Esophagus mucosa (tissue), 1 donor: ENCODE data around the gene PARD6G. TPM values are rescaled to one million over a fixed set of nuclear protein-coding genes. Genes with fewer than 3 reads are reported as not detected.

ENCODE experiments used
- ATAC-seq: fragments of 200-7000 bp; cut with Tn5 transposase; one replicate; pipeline ENCODE4 v1.9.1; 2020
- total RNA-seq: library from RNA; stranded (reverse); gene quantifications from one replicate; pipeline ENCODE4 v1.2.4, GENCODE V29; 2023
- donor health status: DM: yes; HTN: yes; CAD: no.

The PARD6G gene
- total RNA-seq, 1 donor from 2014 or later, result 33.8 TPM

- ATAC-seq, result no peak
These were observed 103.4 kb downstream of the PARD6G start for GRCh38 chr18:80143881-80144280.

GRCh38 chr18:80140455-80140985 lies 106.8 kb downstream of the PARD6G start:
- ATAC-seq, result no peak

- no peak for ATAC-seq
These were observed 109.3 kb downstream of the PARD6G start for GRCh38 chr18:80137976-80138375.

- no peak for ATAC-seq
These were observed 110.2 kb downstream of the PARD6G start for GRCh38 chr18:80137137-80137536.

DNA sequence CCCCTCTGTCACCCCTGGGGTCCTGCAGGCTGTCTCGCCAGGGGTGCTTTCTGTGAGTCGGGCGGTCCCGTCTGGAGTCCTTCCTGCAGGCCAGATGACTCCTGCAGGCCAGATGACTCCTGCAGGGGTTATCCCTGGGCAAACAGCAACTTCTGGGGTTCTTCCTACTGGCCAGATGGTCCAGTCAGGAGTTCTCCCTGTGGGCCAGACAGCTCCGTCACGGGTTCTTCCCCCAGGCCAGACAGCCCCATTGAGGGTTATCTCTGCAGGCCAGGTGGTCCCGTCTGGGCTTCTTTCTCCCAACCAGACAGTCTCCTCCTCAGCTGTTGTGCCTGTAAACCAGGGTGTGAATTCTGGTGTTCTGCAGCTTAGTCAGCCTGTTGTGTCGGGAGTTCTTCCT lies 110.6 kb downstream of the PARD6G start:
- no peak for ATAC-seq

DNA sequence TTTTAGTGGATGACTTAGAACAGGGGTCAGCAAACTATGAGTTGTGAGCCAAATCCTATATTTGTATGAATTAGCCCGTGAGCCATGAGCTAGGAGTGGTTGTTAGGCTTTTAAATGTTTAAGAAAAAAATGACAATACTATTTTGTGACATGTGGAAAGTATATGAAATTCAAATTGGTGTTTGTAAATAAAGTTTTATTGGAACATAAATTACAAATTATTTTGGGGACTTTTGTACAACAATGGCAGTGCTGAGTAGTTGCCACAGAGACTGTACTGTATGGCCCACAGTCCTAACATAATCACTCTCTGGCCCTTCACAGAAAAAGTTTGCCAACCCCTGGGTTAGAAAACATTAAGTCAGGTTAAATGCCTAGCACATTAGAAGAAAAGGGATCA lies 112.2 kb downstream of the PARD6G start:
- no peak for ATAC-seq

DNA sequence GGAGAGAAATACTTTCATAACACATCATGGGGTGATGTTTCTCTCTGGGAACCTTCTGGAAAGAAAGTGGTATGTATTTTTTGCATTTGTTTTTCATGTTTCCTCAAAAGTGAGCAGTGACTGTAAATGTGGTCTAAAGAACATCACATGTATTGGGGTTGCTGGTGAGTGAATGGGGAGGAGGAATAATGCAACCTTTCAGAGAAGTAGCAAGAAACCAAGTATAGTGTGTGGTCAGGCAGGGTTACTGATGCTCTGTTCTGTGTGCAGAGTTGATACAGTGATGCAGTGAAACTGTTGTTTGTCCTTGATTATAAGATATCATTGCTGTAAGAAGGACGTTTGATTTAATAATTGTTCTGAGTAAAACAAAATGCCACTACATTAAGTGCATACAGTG lies 114.2 kb downstream of the PARD6G start:
- ATAC-seq, result no peak

DNA sequence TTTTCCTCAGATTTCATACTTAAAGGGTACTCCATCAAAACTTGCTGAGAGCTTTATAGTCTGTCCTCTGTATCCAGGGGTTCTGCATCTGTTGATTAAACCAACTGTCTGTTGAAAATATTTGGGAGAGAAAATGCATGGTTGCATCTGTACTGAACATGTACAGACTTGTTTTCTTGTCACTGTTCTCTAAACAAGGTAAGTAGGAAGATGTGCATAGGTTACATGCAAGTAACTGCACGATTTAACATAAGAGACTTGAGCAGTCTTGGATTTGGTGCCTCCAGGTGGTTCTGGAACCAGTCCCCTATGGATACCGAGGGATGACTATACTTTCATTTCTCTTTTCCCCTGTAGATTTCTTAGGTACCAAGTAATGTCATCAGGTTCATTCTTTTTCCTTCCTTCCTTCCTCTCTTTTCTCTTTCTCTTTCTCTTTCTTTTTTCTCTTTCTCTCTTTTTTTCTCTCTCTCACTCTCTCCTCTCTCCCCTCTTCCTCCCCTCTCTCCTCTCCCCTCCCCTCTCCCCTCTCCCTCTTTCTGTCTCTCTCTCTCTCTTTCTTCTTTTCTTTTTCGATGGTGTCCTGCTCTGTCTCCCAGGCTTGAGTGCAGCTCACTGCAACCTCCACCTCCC lies 115.0 kb downstream of the PARD6G start:
- ATAC-seq, result peak; percentile 65

DNA sequence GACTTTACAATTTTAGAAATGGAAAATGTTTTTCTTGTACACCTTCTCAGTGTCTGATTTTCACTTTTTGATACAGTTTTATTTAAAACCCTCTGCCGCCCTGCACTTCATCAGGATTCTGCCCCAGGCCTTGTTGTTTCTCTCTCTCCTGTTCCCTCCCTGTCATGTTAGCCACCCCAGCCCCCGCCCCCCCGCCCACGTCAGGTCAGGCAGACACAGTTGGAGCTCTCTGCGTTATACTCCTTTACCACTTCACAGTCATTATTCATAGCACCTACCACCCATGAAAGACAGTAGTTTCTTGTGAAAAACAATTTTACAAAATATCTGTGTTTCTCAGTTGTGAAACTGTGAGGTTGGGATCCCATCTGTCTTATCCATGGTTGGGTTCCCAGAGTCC lies 116.8 kb downstream of the PARD6G start:
- no peak for ATAC-seq

- no peak for ATAC-seq
These were observed 117.5 kb downstream of the PARD6G start for GRCh38 chr18:80129672-80130367.

GRCh38 chr18:80127635-80128034 lies 119.7 kb downstream of the PARD6G start:
- ATAC-seq, result no peak

DNA sequence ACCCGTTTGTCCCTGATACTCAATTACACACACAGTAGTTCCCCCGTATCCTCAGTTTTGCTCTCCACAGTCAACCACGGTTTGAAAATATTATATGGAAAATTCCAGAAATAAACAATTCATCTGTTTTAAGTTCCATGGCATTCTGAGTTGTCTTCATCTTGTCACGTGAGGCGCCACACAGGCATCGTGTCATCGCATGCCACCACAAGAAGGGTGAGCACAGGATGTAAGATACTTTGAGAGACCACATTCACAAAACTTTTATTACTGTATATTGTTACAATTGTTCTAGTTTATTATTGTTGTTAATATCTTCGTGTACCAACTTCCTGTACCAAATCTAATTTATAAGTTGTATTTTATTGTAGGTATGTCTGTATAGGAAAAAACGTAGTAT lies 120.5 kb downstream of the PARD6G start:
- ATAC-seq, result no peak

GRCh38 chr18:80124131-80124530 lies 123.2 kb downstream of the PARD6G start:
- ATAC-seq, result peak; percentile 39

DNA sequence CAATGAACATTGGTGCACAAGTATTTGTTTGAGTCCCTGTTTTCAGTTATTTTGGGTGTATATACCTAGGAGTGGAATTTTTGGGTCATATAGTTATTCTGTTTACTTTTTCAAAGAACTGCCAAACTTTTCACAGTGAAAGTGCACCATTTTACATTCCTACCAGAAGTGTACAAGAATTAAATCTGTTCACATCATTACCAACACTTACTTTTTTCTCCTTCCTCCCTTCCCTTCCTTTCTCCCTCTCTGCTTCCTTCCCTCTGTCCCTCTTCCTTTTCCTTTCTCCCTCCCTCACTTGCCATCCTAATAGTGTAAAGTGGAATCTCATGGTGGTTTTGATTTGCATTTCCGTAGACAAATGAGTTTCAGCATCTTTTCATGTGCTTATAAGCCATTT lies 126.4 kb downstream of the PARD6G start:
- ATAC-seq, result no peak

GRCh38 chr18:80119111-80119510 lies 128.2 kb downstream of the PARD6G start:
- no peak for ATAC-seq

DNA sequence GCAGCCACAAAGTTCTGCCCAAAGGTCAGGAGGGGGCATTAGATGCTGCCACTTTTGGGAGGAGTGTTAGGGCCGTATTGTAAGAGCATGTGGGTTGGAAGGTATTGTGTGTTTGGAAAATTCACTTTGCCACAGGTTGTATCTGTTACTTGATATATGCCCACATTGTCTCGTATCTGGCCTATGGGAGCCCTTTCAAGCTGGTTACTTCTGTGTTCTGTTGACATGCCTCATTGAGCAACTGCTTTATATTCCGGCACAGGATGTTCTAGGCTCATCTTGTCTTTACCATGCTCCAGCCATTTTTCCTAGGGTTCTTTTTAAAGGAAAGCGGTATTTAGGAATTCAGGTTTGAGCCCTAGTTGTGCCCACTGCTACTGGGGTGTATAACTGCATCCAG lies 132.3 kb downstream of the PARD6G start:
- no peak for ATAC-seq

DNA sequence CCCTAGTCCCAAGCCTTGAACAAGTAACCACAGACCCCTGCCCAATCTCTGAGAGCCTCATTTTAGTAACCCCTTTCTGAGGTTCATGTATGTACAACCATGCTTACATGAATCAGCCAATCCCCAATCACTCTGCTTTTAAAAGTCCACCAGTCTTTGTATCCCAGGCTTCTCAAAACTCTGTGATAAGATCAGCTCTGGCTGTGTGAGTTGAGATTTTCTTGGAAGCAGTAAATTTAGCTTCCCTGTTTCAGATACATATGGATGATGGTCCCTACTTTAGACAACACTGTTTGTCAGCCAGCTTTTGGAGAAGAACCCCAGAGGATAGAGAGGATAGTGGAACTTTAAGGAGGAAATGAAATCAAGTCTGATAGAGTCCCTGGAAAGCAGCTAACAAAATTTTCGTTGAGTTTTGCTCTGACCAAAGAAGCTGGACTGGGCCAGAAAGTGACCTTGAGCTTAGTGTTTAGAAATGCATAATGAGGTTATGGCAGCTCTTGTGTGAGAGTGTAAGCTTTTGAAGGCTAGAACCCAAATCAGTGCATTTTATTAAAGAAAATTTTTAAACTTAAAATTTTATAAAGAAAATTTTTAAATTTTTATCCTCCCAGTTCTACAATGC lies 134.6 kb downstream of the PARD6G start:
- no peak for ATAC-seq

GRCh38 chr18:80109676-80110078 lies 137.6 kb downstream of the PARD6G start:
- peak; percentile 1 for ATAC-seq

- ATAC-seq, result peak; percentile 96
These were observed 138.3 kb downstream of the PARD6G start, which contains the start of gene ADNP2 for GRCh38 chr18:80108739-80109675. Gene ADNP2 (plus strand): TSS chr18:80109262. CDS start chr18:80117543, 8,281 bp downstream.

GRCh38 chr18:80108121-80108536 lies 139.2 kb downstream of the PARD6G start:
- no peak for ATAC-seq

DNA sequence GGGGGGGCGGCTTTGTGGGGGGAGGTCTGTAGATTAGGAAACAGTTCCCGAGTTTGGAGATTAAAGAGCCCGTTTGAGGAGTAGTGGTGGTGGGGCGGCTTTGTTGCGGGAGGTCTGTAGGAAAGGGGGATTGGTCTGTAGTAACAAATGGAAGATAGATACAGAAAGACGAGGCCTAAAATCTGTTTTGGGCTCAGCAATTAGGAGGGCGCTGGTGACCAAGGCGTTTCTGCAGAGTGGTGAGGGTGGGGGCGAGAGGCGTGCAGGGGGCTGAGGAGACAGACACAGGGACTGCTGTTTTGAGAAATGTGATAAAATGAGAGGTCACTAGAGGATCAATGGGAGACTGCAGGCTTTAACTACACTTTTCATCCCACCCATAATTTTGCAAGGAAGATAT lies 139.9 kb downstream of the PARD6G start:
- ATAC-seq, result no peak
